C4-2B (cell line): ENCODE measurements around the gene FAM124A.
A peak's percentile ranks its signal among the peaks of the same experiment; 100 is the strongest.

Experiments used
- H3K27ac ChIP-seq: fragments of 450-650 bp; 2 replicates; pipeline ENCODE4 v1.5.1; 2017
- ZFX ChIP-seq: fragments of 450-650 bp; IDR thresholded peaks from 2 replicates; pipeline ENCODE4 v1.6.1; 2017
- TF ChIP-seq, protein P1 (sequence below): fragments of 450-650 bp; conservative IDR thresholded peaks from 2 replicates; pipeline ENCODE4 v1.5.1; 2017; ENCODE audit warnings: mild to moderate bottlenecking

FAM124A gene

DNA sequence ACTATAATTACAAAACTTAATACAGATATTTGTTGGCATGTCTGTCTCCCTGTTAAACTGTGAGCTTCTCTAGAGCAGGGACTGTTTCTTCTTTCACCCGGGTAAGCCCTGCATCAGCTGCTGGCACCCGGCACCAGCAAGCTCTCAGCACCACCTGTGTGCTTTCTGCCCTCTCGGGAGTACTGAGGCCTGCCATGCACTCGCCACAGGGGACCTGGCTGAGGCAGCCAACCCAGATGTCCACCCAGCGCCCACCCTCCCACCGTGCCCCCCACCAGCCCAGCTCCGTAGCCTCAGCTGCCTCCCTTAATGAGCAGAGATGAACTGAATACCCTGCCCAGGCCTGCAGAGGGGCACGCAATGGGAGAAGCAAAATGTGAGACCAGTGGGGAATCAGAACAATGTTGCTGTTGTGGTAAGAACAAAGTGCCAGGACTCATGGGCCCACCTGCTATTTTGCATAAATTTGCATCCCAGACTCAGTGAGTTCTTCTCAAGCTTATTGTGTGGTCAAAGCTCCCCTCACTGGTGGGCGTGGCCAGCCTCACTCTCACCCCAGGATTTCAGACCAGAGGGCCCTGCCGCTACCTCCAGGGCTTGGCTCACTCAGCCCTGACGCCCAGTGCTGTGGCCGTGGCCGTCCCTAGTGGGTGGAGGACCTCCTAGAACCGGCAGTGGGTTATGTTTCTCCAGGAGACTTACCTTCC, 102.7 kb downstream of the FAM124A start:
- TF ChIP-seq, protein P1, sequence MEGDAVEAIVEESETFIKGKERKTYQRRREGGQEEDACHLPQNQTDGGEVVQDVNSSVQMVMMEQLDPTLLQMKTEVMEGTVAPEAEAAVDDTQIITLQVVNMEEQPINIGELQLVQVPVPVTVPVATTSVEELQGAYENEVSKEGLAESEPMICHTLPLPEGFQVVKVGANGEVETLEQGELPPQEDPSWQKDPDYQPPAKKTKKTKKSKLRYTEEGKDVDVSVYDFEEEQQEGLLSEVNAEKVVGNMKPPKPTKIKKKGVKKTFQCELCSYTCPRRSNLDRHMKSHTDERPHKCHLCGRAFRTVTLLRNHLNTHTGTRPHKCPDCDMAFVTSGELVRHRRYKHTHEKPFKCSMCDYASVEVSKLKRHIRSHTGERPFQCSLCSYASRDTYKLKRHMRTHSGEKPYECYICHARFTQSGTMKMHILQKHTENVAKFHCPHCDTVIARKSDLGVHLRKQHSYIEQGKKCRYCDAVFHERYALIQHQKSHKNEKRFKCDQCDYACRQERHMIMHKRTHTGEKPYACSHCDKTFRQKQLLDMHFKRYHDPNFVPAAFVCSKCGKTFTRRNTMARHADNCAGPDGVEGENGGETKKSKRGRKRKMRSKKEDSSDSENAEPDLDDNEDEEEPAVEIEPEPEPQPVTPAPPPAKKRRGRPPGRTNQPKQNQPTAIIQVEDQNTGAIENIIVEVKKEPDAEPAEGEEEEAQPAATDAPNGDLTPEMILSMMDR: no peak
- TF ChIP-seq ZFX: no peak
- H3K27ac ChIP-seq: peak overlapping the region; percentile 69

DNA sequence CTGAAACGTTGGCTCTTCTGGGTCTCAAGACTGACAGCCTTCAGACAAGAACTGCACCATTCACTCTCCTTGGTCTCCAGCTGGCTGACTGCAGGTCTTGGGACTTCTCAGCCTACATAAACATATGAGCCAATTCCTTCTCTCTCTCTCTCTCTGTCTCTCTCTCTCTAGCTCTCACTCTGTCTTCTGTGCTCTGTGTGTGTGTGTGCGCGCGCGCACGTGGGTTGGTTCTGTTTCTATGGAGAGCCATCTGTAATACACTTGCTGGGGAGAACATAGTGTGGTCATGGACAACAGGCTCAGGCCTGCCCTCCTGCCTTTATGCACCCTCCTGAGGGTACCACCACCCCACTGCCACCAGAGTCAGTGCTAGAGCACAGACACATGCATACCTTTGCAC, 103.6 kb downstream of the FAM124A start:
- TF ChIP-seq ZFX: no peak
- TF ChIP-seq, protein P1: no peak
- peak overlapping the region; percentile 69 for H3K27ac ChIP-seq

DNA sequence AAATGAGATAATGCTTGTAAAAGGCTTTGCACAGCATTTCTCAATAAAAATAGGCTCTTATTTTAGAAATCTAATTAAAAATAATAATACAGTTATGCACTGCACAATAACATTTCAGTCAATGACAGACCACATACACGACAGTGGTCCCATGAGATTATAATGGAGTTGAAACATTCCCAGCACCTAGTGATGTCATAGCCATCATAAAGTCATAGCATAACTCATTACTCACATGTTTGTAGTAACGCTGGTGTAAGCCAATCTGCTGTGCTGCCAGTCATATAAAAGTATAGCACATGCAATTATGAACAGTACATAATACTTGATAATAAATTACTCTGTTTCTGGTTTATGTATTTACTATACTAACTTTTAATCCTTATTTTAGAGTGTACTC, 104.6 kb downstream of the FAM124A start:
- H3K27ac ChIP-seq: no peak overlapping the region
- no peak for TF ChIP-seq ZFX
- TF ChIP-seq, protein P1: no peak

DNA sequence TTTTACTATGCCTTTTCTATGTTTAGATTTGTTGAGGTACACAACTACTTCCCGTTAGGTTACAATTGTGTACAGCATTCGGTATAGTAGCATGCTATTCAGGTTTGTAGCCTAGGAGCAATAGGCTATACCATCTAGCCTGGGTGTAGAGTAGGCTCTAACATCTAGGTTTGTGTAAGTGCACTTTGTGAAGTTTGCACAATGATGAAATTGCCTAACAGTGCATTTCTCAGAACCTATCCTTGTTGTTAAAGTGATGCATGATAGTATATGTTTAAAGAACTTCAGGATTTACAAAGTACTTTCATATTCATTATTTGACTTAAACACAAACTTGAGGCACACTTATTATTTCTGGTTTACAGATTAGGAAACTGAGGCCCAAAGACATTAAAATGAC, 105.8 kb downstream of the FAM124A start:
- no peak overlapping the region for H3K27ac ChIP-seq
- TF ChIP-seq, protein P1: no peak
- TF ChIP-seq ZFX: no peak

DNA sequence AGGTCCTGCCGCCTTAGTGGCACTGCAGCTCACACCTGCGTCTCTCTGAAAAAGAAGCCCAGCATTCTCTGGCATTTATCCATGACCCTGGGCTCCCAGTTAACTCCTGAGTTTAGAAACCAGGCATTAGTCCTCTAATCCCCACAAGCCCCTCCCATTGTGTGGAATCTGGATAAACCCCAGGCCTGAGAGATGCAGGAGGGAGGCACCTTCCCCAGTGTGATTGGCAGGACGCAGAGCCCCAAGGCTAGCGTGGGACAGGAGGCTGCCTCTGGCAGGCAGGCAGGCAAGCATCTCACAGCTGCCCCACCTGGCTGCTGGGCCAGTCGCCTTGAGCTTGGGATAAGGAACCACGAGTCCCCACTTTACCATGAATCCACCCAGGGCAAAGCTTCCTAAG, 106.3 kb downstream of the FAM124A start:
- TF ChIP-seq ZFX: no peak
- TF ChIP-seq, protein P1: no peak

DNA sequence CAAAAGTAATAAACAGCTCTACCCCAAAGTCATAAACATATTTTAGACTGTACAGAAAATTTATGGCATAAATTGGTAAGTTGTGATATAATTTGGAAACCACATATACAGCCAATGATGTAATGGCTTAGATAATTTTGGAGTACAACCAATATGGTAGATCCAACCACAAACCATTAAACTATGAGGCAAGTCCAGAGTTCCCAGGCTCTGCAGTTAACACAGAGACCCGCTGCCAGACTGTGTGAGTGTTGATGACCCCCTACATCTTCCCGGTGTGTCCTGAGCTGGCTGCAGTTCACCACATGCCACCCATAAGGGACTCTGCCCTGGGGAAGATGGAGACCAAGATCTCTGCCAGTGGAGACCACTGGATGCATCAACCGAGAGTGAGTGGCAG, 107.4 kb downstream of the FAM124A start:
- TF ChIP-seq, protein P1: no peak
- no peak overlapping the region for H3K27ac ChIP-seq

More for the DNA sequence above, 106.3 kb downstream of the FAM124A start:
- no peak overlapping the region for H3K27ac ChIP-seq

DNA sequence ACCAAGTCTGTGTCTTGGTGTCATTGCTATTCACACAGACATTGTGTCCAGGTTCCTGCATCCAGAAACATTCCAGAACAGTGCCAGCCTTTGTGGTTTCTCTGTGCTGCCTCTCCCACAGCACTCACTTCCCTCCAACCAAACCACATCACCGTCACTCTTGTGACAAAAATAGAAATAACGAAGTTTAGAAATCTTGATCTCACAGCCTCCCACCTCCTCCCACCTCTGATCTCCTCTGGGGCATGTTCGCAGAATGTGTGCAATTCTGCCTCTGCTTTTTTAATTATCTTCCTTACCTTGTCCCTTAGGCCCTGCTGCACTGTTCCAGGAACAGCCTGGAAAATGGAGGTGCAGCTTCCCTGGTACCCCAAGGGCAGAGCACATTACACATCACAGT, 108.6 kb downstream of the FAM124A start:
- TF ChIP-seq ZFX: no peak
- TF ChIP-seq, protein P1: no peak
- no peak overlapping the region for H3K27ac ChIP-seq
